CD4-positive, alpha-beta T cell treated with Interleukin-15 for 4 hours (primary cell): ENCODE measurements around the gene TMEM225.
"Not testable (repeated sequence)": the region's sequence is repeated elsewhere in the genome, so short reads cannot be mapped to it uniquely, and the experiment has no call there.

ENCODE experiments used
- DNase-seq: peaks from one replicate; pipeline ENCODE4 v3.0.0-alpha.2; 2020; ENCODE audit warnings: low spot score

Gene TMEM225, protein sequence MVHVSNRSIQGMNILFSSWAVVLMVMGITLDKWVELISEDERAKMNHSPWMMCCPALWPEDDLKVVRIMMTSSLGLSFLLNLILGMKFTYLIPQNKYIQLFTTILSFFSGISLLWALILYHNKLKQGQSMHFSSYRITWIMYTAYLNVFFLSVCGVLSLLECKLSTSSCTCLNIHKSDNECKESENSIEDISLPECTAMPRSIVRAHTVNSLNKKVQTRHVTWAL

DNA sequence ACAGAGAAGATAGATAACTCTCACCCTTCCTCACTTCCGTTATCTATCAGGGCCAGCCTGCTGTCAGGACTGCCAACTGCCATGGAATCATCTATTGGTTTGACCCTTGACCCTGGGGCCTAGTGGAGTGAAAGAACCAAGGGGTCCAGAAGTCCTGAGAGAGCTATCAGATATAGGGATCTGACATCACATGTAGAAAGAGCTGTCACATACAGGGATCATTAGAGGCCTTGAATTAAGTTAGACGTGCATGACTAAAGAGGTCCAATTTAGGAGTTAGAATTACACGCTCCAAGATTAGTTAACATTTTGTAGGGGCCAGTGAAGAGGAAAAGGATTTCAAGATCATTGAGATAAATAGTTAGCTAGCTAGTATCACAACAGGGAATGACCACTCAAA lies at the start of gene TMEM225:
Gene TMEM225 (minus strand): TSS at position 101 of the 400 bp plus-strand sequence. CDS start 245 bp downstream, outside the sequence.
- DNase-seq: no peak

GRCh38 chr11:123924027-123924426 lies 38.6 kb upstream of the TMEM225 start:
- DNase-seq: no peak

GRCh38 chr11:123920943-123921342 lies 35.5 kb upstream of the TMEM225 start:
- DNase-seq: no peak

DNA sequence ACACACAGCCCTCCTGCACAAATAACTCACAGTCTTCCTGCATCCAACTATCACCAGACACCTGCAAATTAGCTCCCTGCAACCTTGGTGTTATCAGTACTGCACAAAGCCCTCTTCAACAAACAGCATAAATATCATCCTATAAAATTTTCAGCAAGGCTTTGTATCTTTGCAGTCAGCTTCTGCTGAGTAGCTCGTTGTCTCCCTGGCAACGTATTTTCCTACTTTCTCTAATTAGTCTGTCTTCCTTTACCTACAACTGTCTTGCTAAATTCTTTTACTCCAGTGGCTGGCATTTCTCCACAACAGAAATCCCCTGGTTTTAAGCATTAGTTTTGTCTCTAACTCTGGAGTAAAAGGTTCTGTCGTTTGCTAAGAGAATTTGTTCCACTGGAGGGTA lies 20.4 kb upstream of the TMEM225 start:
- no peak for DNase-seq

GRCh38 chr11:123904932-123905331 lies 19.5 kb upstream of the TMEM225 start:
- no peak for DNase-seq

GRCh38 chr11:123903932-123904331 lies 18.5 kb upstream of the TMEM225 start:
- DNase-seq: no peak

DNA sequence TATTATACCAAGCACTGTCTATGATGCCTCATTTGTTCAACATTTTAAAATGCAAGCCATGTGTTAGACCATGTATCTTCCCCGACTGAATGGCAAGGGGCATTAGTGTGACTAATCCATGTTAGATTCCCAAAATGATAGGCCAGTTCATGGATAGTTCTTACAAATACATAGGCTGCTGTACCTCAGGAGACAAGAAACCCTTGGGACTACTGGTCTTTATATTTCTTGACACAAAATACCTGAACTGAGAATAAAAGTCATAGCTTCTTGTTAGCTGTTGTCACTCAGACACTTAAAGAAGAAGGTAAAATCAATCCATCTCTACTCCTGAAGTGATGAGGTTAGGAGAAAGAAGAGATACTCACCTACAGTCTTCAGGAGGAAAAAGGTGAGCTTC lies 16.4 kb upstream of the TMEM225 start, which contains the start of gene OR8D4:
Gene OR8D4 (plus strand): TSS at position 301 of the 400 bp plus-strand sequence. CDS start 4,265 bp downstream, outside the sequence.
- DNase-seq: no peak

GRCh38 chr11:123899792-123900191 lies 14.3 kb upstream of the TMEM225 start:
- no peak for DNase-seq

- DNase-seq: no peak
Measured at GRCh38 chr11:123892031-123892430, 6.6 kb upstream of the TMEM225 start.

- DNase-seq: no peak
Measured at GRCh38 chr11:123880912-123881311, 4.6 kb downstream of the TMEM225 start.

- DNase-seq: not testable (repeated sequence)
Measured at GRCh38 chr11:123867795-123868194, 17.7 kb downstream of the TMEM225 start.

GRCh38 chr11:123865293-123865692 lies 20.2 kb downstream of the TMEM225 start:
- DNase-seq: not testable (repeated sequence)

- DNase-seq: no peak
Measured at GRCh38 chr11:123859731-123860130, 25.7 kb downstream of the TMEM225 start.

GRCh38 chr11:123856444-123856843 lies 29.0 kb downstream of the TMEM225 start:
- DNase-seq: no peak

DNA sequence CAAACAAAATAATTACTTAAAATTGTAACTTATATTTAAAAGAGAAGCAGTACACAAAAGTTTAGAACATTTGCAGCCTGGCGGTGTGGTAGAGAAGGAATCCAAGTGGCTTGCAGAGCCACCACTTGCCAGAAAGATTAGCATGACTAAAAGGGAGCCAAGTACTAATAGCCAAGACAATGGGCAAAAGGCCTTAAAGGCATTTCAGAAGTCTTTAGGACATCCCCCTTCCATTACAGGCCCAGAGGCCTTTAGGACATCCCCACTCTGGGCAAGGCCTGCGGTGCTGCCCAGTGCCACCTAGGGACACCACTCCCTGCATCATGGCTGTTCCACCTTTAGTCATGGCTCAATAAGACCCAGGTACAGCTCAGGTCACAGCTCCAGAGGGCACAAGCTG lies 32.4 kb downstream of the TMEM225 start:
- DNase-seq: no peak

- no peak for DNase-seq
Measured at GRCh38 chr11:123852321-123852720, 33.1 kb downstream of the TMEM225 start.

DNA sequence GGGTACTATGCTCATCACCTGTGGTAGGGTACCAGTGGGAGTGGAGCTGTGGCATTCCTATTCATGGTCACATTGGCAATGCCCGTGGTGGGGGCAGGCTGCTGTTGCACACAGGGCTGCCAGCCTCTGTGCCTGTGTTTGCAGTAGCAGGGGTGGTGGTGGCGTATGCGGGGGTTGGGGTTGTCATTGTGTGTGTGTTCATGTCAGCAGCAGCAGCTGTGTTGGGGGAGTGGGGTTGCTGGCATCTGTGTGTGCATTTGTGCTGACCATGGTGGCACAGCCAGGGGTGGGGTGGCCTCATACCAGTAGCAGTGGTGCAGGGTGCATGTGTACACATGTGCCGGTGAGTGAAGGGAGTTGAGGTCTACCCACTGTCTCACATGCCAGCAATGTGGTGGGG lies 34.4 kb downstream of the TMEM225 start:
- DNase-seq: no peak

DNA sequence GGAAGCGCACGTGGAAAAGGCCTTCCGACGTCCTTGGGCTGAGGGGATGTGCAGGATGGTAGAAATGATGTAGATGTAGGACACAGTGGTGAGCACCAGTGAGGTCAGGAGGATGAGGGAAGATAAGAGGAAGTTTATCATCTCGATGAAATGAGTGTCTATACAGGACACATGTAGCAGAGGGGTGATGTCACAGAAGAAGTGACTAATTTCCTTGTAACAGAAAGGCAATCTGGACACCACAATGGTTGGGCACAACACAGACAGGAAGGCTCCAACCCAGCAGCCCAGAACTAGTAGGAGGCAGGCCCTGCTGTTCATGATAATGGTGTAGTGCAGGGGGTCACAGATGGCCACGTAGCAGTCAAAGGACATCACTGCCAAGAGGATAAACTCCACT lies 44.3 kb downstream of the TMEM225 start:
- DNase-seq: no peak

GRCh38 chr11:123839131-123839530 lies 46.3 kb downstream of the TMEM225 start:
- no peak for DNase-seq

GRCh38 chr11:123838659-123839058 lies 46.8 kb downstream of the TMEM225 start:
- no peak for DNase-seq

- DNase-seq: no peak
Measured at GRCh38 chr11:123838199-123838598, 47.3 kb downstream of the TMEM225 start.

DNA sequence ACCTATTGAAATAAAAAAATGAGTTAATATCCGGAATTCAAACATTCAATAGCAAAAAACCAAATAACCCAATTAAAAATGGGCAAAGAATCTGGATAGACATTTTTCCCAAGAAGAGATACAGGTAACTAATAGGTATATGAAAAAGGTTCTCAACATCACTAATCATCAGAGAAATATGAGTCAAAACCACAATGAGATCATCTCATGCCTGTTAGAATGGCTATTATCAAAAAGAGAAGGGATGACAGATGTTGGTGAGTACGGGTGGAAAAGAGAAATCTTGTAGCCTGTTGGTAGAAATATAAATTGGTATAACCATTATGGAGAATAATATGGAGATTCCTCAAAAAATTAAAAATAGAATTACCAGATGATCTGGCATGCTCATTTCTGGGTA lies 52.4 kb downstream of the TMEM225 start:
- DNase-seq: no peak
